Stimulated activated CD8-positive, alpha-beta memory T cell treated with anti-CD3 and anti-CD28 coated beads, Interleukin-15, amount 100 ng/mL, for 48 hours (primary cell): Measurements from ENCODE around the gene ARHGAP10.
"Not testable (repeated sequence)": the region's sequence is repeated elsewhere in the genome, so short reads cannot be mapped to it uniquely, and the experiment has no call there.

ENCODE experiments used
- DNase-seq, 2 donors: peaks; one replicate each; pipeline ENCODE4 v3.0.0-alpha.2; 2020; ENCODE audit warnings: low read depth in 2 of 2

ARHGAP10 gene

DNA sequence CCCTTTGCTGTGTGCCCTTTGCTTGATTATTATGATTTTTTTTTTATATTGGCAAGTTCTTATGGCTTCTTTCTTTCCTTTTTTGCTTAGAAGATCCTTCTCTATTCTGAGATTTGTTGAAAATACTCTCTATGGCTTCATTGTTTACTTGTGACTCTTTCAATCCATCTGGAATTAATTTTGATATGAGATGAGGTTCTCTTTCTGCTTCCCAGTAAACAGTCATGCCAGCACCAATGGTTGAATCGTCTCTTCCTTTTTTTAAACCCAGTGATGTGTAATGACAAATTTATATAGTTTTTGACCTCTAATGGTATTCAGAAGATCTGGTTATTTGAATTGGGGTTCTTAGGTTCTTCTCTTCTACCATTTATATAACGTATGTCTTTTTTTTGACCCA, 121.8 kb downstream of the ARHGAP10 start:
- DNase-seq = no peak

DNA sequence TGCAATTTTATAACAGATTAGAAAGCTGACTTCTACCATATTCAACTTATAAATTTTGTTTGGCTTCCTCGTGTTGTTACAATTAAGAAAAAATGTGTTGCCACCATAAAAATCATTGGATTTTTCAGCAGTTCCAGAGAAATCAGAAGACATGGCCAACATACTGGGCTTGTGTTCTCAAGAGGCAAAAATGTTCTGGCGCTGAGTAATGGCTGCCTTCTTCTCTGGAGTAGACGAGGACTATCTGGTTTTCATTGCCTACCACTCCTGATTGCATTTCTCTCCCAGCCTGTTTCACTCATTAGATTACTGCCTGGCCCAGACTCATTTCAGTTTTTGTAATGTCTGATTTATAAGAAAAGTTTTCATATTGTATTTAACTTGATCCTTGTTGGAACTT, 122.3 kb downstream of the ARHGAP10 start:
- DNase-seq = no peak

- DNase-seq = no peak
These were observed 123.7 kb downstream of the ARHGAP10 start for GRCh38 chr4:147855571-147856009.

DNA sequence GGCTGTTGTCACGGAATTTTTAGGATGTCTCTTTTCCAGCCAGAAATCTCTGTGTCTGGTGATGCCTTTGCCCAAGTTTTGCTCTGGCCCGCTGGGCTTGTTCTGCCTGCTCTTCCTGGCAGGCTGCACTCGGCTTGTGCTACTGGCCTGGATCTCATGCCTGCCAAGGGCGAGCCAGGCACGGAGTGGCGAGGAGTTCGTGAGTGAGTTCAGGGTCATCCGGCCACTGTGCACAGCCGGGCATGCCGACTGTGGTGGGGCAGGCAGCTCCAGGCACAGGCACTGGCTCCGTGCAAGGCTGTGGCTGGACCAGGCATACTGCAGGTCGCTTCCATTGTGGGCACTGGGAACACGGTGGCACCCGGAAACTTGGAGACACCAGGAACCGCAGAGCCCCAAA, 129.1 kb downstream of the ARHGAP10 start:
- DNase-seq = no peak

DNA sequence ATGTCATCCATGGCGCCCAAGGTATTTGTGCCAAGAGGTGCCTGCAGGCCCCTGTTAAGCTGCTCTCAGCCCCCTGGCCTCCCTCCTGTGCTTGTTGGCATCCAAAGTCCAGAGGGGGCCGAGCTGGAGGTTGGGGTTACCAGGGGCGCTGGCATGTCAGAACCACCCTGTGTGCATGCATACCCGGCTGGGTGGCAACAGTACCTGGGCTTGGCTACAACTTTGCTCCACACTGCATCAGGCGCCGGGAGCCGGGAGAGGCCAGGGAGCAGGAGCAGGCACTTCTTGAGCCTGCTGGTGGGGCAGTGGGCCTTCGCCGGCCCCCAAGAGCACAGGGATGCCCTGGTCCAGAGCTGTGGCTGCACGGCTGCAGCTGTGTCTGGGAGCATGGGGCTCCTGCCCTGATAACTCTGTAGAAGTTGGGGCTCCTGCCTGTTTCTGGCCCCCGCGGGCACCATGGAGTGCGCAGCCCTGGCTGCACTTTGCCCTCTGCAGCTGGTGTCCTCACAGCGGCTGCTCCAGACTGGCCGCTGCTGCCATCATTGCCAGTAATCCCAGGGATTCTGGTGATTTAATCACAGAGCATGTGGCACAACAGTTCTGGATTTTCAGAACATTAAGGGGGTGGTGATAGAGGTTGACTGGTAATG, 130.3 kb downstream of the ARHGAP10 start:
- DNase-seq = no peak

DNA sequence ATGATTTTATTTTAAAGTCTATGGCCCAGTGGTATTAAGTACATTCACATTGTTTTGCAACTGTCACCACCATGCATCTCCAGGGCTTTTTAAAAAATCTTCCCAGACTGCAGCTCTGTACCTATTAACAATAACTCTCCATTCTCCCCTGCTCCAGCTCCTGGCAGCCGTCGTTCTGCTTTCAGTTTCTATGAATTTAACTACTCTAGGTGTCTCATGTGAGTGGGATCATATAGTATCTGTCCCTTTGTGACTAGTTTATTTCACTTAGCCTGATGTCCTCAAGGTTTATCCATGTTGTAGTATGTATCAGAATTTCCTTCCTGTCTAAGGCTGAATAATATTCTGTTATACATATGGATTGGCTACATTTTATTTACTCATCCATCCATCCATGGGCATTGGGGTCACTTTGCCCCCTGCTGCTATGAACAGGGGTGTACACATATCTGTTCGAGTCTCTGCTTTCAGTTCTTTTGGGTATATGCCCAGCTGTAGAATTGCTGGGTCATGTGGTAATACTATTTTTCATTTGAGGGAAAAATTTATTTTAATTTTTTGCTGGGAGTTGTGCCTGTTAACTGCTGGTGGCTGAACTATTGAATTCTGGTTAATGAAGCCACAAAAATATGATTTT, 131.3 kb downstream of the ARHGAP10 start:
- DNase-seq = no peak

- no peak for DNase-seq
These were observed 132.1 kb downstream of the ARHGAP10 start for GRCh38 chr4:147863808-147864472.

DNA sequence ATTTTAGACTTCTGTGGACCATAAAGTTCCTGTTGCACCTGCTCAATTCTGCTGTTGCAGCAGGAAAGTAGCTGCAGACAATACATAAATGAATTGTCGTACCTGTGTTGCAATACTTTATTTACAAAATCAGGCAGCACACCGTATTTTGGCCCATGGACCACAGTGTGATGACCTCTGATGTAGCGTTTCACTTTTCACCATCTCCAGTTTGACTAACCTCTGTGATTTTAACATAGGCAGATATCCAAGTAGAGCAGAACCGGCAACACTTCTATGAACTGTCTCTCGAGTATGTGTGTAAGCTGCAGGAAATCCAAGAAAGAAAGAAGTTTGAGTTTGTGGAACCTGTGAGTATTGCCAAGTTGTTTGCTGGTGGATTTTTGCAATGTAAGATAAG, 132.7 kb downstream of the ARHGAP10 start:
- DNase-seq = no peak

- no peak for DNase-seq
These were observed 134.0 kb downstream of the ARHGAP10 start for GRCh38 chr4:147865926-147866325.

DNA sequence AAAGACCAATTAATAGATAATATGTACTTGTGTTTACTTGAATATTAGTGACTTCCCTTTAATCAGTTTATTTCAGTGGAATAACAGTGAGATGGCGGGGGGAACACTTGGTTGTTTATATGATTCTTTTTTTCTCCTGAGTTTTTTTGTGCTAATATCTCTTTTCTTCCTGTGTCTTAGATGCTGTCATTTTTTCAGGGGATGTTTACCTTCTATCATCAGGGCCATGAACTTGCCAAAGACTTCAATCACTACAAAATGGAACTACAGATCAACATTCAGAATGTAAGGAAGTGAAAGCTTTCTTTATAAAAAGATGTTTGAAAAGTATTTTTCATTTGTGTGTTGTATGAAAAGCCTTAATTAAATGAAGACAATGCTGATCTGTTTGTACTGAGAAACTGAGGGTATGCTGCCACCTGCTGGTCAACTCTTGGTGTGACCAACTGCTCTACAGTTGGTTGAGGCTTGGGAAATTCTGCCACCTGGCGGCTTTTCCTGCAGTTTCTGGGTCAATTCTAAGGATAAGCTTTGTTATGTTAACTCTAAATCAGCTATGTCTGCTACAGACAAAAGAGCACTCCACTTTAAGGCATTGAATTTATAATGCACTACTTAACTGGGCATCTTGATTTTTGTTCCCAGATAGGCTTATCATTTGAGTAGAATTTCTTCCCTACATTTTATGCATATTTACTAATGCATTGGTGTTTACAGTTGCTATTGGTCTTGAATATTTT, 134.8 kb downstream of the ARHGAP10 start:
- peak; percentile 74 for DNase-seq

DNA sequence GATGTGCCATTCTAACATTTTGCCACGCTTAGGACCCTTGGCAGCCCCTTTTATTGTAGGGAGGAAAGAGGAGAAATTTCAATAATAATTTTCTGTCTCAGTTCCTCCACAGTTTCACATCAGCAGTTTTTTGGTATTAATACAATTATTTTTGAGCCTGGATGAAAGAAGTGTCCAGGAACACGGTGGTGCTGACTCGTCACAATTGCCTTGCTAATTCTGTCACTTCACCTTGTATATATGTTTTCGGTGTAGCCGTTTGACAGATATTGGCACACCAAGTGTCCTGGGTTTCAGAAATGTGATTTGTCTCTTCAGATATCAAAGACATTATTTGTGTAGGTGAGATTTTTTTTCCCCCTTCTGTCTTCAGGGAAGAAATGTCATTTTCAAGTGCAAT, 142.2 kb downstream of the ARHGAP10 start:
- DNase-seq = no peak

DNA sequence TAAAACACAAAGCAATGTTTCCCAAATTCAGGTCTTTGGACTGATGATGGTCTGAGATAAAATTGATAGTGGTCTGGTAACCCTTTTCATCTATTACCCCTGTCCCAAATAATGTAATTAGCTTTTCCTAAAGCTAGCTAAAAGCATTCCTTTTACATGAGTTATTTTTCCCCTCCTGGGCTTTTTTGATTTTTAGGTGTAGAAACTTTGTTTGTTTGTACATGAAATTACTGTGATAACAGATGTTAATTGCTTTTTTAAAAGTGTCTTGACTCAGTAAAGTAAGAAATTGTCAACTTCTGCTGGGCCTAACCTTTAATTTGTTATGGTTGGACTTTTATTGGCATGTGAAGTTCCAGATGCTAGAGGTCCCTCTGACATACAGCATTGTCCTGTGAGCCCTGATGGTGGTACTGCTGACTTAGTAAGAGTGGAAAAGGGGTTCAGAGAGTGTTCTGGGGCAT, 145.5 kb downstream of the ARHGAP10 start:
- no peak for DNase-seq

GRCh38 chr4:147879676-147880075, 147.8 kb downstream of the ARHGAP10 start:
- DNase-seq = no peak

- no peak for DNase-seq
These were observed 148.6 kb downstream of the ARHGAP10 start for GRCh38 chr4:147880511-147880910.

DNA sequence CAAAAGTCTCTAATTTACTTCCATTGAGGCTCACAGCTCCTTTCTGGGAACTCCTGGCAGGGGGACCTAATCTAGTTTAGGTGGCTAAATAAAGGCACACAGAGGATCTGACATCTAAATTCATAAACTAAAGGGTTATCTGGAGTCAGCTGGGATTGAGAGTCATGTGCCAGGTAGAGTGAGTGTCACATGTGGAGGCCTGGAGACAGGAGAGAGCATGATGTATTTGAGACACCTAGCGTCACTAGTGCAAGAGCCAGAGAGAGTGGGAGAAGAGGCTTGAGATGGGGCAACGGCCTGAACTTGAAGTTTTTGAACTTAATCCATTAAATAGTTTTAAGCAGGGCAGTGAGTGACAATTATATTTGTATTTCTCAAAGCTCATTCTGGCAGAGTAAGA, 152.6 kb downstream of the ARHGAP10 start:
- no peak for DNase-seq

- not testable (repeated sequence) for DNase-seq
These were observed 153.3 kb downstream of the ARHGAP10 start for GRCh38 chr4:147885216-147885615.

DNA sequence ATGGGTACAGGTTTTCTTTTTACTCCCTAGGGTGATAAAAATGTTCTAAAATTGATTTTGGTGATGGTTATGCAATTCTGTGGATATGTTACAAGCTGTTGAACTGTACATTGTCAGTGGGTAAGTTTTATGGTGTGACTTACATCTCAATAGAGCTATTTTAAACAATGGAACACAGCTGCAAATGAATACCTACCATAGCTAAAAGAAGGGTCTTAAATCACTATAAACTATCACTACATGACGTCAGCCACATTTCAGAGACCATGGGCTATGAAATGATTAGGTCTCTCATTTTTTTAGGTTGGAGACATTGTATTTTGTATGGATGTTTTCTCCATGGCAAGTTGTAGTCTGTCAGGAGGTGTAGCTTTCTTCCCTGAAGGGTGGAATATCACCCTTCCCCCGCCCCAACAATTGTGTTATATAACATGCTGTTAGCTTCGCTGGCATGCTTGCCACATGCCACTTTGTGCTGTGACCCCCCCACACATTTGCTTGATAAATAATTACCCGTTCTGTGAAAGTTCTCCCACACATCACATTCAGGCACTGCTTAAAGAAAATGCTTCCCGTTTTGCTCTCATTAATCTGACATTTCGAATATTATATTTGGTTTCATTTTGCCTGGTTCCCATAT, 159.7 kb downstream of the ARHGAP10 start:
- DNase-seq = no peak

DNA sequence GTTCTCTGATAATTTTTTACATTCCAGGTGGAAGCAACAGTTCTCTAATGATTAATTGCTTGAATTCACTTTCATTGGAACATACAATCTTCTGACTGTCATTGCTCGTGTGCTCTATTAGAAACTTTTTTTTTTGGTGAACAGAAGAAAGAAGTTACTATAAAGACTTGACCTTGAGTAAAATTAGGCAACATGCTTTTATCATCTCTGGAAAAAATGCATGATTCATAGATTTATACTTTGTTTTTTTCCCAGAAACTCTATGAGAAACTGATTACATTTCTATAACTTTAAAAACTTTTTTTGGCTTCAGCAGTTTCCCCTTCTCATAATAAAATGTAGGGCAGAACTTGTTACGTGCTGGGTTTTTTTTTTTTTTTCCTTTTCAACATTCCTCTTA, 167.6 kb downstream of the ARHGAP10 start:
- DNase-seq = no peak

GRCh38 chr4:147901388-147901787, 169.5 kb downstream of the ARHGAP10 start:
- no peak for DNase-seq

GRCh38 chr4:147901916-147902315, 170.0 kb downstream of the ARHGAP10 start:
- no peak for DNase-seq

DNA sequence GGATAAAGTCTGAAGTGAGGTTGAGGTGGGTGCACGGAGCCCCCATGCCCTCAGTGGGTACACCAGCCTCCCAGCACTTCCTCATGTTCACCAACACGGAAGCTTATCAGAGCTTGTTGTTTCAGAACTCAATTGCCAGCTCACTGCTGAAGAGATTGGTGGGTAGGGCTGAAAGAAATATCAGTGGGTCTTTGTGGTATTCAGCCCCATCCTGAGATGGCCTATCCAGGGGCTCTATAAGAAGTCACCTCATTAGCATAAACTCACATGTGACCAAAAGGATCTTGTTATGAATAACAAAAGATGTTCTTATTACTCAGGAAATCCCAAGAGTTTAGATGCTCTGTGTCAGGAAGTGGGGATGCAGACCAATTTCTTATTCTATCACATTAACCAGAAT, 177.3 kb downstream of the ARHGAP10 start:
- DNase-seq = no peak

GRCh38 chr4:147910315-147910714, 178.4 kb downstream of the ARHGAP10 start:
- no peak for DNase-seq
